Adrenal gland (tissue), 5 donors: ENCODE data around the gene CTSL.

Experiments
- POLR2A ChIP-seq, 2 donors: fragments of 450-650 bp; IDR thresholded peaks; one replicate each; pipeline ENCODE4 v1.6.1; 2017; ENCODE audit warnings: antibody characterized with exemption in 2 of 2, mild to moderate bottlenecking in 2 of 2, moderate library complexity in 1 of 2
- TF ChIP-seq, protein P1 (sequence below), 6 experiments: fragments of 450-650 bp in 4 of 6; fragments of 200-600 bp in 2 of 6; sonication (generic) in 1 of 6; IDR thresholded peaks; 1 replicate in 5 of 6; 2 replicates in 1 of 6; pipeline versions ENCODE4 v1.5.1 to v1.8.0; 2016 to 2021; ENCODE audit warnings: antibody characterized with exemption in 6 of 6, mild to moderate bottlenecking in 2 of 6, moderate library complexity in 1 of 6
- donor health status: DM: no; HTN: no; CAD: no.

DNA sequence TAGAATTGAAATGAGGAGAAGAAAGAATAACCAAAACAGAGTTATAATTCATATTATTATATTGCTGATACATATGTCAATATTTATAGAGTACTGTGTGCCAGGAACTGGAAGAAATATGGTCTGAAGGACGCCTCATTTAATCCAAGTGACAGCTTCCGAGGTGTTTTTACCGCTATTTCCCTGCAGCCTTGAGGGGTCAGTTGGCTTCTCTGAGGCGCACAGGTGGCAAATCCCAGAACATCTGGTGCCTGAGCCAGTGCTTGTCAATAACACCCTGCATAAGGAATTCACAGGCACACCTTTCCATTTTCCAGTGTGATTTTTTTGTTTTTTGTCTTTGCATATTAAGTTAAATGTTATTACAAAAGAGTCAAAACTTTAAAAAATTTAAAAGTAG lies 43.3 kb upstream of the CTSL start:
- TF ChIP-seq POLR2A (IDR thresholded peaks at IDR 0.05): no peak
- TF ChIP-seq, protein P1, sequence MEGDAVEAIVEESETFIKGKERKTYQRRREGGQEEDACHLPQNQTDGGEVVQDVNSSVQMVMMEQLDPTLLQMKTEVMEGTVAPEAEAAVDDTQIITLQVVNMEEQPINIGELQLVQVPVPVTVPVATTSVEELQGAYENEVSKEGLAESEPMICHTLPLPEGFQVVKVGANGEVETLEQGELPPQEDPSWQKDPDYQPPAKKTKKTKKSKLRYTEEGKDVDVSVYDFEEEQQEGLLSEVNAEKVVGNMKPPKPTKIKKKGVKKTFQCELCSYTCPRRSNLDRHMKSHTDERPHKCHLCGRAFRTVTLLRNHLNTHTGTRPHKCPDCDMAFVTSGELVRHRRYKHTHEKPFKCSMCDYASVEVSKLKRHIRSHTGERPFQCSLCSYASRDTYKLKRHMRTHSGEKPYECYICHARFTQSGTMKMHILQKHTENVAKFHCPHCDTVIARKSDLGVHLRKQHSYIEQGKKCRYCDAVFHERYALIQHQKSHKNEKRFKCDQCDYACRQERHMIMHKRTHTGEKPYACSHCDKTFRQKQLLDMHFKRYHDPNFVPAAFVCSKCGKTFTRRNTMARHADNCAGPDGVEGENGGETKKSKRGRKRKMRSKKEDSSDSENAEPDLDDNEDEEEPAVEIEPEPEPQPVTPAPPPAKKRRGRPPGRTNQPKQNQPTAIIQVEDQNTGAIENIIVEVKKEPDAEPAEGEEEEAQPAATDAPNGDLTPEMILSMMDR (IDR thresholded peaks at IDR 0.05): no peak
